HG02840 (cell line): ENCODE data around the gene SEMA3A.
"Not testable (repeated sequence)": the region's sequence is repeated elsewhere in the genome, so short reads cannot be mapped to it uniquely, and the experiment has no call there.

ENCODE experiments used
- ATAC-seq: cut with Tn5 transposase; IDR thresholded peaks from one replicate; pipeline ENCODE4 v1.9.1; 2021; ENCODE audit warnings: mild to moderate bottlenecking, moderate library complexity, moderate number of reproducible peaks; ENCODE audit not compliant: unreplicated experiment, low FRiP score

SEMA3A gene

DNA sequence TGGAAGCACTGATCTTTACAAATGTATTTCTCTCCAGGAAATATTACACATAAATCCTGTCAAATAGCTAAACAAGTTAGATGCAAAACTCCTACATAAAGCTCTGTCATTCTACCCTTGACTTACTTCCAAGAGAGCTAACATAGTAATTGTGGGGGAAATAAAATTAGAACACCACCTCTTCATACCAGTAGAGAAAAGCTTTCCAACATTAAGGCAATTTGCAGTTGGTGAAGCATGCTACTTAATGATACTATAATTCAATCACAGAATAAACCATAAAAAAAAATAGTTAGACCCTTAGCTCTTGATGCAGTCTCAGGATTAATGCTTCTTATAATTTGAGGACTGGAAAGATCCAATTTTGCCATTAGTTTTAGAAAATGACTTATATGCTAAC, 35.2 kb downstream of the SEMA3A start:
- ATAC-seq = no peak

DNA sequence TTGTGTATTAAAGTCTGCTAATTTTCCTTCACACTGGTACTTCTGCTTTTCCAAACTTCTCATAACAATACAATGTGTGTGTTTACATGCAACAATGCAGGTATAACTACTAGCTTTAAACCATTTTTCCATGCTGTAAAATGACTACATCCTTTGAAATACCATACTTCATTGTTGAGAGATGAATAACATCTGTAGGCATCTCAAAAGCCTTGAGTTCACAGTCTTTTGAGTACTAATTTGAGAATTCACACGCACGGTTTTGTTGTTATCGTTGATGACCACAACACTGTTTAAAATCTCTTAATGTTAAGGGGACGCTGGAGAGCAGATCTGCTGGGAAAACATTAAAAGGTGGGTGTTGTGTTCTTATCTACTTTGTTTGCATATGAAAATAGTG, 37.4 kb downstream of the SEMA3A start:
- ATAC-seq = no peak

DNA sequence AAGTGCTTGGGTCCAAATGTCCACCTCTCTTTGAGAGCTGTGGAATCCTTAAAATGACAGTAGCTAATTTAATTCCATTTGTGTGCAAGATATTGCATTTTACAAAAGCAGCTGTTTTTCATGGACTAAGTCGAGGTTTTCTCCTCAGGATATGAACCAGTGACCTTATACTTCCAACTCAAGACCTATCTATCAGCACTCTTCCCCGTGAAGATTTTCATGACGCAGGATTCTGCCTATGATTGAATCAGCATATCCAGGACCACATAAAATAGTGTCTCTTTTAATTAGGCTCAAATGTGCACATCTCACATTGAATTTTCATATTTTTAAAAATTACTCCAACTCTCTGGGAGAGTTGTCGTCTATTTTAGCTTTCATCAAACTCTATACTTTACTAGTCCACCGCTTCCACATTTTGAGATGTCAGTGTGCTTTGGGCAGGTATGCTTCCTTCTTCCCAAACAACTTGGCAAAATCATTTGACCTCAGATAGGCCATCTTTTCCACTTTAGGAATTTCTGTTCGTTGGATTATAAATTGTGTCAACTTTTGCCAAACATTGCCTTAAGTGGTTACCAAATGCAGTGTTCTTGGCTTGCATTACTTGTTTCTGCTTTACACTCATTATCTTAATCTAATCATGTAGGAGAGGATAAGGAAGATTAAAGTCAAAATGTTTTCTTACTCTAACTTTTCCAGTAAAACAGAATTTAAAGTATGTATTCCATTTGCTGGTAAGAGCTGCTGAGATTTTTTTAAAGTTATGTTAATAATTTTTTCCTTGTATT, 39.4 kb downstream of the SEMA3A start:
- ATAC-seq = no peak

DNA sequence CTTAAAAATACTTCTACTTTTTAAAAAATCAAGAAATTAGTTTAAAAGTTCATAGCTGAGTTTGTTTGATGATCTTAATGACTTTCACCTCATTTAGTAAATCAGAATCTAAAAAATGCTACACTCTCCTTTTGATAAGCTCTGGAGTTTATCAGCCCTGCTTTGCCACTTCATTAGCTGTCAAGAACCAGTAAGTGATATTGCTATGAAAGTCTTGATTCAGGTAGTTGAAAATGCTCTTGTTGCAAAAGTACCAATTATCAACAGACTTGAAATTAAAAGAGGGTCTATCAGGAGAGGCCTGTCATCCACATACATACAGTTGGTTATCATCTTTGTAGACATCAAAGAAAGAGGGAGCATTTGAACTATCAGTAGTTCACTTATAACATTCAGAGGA, 41.6 kb downstream of the SEMA3A start:
- no peak for ATAC-seq

DNA sequence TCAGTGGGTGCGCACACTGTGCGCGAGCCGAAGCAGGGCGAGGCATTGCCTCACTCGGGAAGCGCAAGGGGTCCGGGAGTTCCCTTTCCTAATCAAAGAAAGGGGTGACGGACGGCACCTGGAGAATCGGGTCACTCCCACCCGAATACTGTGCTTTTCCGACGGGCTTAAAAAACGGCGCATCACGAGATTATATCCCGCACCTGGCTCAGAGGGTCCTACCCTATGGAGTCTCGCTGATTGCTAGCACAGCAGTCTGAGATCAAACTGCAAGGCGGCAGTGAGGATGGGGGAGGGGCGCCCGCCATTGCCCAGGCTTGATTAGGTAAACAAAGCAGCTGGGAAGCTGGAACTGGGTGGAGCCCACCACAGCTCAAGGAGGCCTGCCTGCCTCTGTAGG, 44.2 kb downstream of the SEMA3A start:
- ATAC-seq = not testable (repeated sequence)

DNA sequence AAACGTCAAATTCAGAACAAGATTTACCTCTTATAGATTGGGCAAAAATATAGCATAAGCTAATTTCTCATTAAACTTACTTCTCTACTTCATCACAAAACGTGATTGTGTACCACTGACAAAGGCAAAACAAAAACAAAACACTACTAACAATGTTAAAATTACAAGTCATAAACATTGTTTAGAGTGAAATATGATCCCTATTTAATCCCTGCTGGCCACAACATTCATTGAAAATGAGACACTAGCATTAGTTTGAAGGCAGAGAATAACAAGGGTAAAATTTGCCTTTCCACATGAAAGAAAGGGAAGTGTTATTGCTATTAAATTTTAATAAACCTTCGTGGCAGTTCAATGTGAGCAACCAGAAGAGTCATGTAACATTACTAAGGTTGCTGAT, 45.0 kb downstream of the SEMA3A start:
- ATAC-seq = no peak

DNA sequence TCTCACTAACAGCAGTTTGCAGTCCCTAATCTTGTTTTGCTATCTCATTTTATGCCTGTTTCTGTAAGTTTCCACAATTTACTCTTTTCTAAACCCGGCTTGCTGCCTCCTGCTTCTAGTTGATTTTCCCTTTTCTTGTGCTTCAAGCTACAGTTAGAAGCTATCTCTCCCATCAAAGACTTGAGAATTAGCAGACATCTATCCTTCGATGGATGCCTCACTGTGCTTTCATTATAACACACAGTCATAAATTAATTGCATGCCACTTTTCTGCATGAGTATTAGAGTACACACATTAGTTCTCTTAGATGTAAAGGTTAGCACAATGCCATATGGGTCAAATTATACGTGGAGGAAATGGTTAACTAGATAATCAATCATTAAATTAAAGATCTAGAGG, 48.7 kb downstream of the SEMA3A start:
- no peak for ATAC-seq

DNA sequence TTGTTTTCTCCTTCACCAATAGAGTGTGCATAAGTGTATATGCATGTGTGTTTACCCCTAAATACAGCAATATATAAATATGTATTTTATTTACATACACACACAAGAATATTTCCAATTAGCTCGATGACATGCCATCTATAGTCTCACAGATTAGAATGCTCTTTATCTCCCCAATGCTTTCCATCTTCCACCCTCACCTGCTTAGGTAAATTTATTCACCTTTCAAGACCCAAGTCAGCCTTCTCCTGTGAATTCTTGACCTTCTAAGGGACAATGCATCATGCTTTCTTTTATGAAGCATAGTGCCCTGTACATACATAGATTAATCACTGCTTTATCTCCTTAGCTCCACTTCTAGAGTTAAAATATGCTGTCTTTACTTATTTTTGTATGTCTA, 49.7 kb downstream of the SEMA3A start:
- ATAC-seq = no peak

DNA sequence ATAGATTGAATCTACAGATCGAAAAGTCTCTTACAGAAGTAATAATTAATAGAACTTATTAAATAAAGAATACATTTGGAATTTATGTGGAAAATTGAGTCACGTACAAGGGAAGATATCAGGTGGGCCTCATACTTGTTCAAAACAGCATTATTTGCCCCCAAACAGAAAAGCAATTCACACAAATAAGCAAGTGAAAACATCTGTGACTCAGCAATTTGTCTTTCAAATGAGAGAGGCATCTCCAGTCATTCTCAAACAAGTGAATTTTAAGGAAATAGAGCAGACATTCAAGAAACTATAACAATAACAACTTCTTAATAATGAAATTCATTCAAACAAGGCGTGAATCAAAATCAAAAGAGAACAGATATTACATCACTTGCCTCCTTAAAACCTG, 50.1 kb downstream of the SEMA3A start:
- no peak for ATAC-seq

DNA sequence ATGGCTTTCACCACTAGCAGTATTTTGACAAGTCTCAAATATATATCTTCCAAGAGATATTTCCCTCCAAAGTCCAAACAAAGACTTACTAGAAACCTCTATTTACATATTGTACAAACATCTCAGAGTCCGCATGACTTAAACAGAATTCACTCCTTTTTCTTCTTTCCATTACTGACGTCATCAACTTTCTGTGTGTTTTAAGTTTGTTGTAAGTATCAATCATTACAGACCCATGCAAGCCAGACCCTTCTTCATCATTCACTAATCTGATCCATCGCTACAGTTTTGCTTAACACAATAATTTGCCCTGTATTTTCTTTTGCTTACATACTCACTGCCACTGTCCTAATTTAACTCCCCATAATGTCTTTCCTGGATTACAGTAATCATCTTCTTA, 51.9 kb downstream of the SEMA3A start:
- ATAC-seq = no peak

DNA sequence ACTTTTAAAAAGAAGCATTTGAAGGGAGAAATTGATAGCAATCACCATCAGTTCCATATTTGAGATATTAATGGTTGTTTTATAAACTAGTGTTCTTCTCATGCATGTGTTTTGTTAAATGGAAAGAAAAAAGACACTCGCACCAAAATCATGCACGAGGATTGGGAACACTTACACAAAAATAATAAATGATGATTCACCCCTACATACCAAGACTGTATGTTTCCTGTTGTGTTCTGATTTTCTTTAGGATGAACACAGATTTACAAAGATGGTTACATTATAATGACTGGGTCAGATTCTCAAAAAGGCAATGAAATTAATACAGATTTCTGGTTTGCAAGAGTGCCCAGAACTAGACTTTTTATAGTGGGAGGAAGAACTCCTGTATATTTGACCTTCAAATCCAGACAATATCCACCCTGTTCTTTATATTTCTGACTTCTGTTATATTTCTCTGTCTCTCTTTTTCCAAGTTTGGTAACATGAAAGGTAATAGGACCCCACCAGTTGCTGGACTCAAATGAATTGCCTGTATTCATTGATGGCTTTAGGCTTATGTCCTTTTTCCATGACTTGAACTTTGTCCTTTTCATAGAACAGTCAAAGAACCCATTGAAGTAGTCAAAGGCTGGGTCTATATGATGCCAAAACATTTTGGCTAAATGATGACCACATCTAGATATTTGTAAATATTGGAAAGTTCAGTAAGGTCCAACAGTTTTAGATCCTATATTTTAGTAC, 54.4 kb downstream of the SEMA3A start:
- no peak for ATAC-seq

DNA sequence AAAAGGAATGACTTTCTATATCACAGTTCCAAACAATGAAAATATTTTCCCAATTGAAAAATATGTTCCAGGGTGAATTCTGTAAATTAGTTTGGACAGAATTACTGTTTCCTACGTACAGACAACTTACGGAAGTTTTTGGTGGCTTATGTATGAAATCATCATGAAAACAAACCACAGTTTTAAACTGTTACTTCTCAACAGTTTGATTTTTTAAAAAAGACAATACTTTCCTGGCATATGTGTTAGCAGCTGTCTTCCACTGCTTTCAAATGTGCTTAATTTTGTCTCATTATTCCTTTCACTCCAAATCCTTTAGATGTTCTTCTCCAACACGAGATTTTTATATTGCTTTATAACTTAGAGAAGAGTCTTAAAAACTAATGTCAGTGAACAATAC, 56.2 kb downstream of the SEMA3A start:
- ATAC-seq = no peak

DNA sequence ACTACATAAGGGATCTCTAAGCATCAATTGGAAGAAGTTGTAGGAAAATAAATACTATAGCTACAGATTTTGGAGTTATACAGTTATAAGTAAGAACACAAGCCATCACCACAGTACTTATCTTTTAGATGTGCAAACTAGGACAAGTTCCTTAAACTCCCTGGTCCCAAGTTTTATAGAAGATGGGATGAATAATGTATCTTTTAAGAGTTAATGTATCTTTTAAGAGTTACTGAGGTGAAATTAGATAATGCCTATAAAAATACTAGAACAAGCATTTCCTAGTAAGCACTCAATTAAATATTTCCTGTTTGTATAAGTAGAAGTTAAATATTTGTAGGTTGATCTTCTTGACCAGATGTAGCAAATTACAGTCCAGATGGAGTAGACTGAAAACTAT, 56.8 kb downstream of the SEMA3A start:
- ATAC-seq = no peak

DNA sequence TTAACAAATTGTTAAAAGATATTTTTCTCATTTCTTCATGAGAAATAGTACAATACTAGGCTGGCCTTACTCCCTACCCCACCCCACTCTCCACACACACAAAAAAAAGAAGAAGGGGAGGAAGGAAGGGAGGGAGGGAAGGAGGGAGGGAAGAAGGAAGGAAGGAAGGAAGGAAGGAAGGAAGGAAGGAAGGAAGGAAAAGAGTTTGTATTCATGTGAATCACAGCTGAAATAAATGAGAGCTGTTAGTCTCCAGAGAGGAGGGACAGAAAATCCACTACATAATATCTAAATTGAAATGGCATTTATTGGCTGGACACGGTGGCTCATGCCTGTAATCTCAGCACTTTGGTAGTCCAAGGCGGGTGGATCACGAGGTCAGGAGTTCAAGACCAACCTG, 57.8 kb downstream of the SEMA3A start:
- ATAC-seq = no peak

DNA sequence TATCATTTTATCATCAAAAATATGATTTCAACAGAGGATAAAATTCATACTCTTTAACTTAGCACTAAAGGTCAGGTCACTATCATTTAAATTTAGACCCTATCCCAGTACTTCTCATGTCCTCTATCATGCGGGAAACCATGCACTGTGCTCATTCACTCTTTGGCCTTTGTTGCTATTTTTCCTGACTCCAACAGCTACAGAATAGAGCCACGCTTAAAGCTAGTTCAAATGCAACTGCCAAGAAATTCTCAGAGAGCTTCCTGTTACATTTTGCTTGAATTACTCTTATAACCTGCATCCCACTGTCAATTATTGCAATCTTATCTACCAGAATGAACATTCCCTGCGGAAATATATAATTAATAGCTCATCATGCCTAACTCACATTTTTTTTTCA, 58.3 kb downstream of the SEMA3A start:
- ATAC-seq = no peak

DNA sequence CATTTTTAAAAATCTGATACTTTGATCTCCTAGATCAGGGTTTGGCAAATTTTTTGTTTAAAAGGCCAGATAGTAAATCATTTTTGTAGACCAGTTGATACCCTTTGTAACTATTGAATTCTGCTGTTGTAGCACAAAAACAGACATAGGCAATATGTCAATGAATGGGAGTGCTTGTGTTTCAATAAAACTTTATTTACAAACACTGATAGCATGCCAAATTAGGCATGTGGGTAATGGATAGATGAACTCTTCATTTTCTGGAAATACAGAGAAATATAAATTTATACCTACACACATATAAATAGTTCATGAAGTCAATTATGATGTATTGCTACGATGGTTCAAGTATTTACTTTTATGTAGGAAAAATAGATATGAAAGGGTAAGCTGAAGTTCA, 60.4 kb downstream of the SEMA3A start:
- ATAC-seq = no peak

DNA sequence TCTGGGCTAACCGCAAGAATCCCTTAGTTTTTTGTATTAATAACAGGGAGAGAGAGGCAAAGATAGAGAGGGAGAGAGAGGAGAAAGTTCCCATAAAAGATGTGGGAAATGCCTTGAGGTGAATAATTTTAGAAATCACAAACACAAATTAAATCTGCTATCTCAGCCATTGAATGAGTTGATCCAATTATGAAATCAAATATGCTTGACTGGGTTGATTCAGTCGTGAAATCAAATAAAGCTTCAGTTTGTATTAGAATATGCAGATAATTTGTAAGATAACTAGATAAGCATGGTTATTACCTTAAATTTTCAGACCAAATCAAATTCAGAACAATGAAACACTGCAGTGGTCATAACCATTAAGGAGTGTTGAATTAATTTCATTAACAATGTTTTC, 68.9 kb downstream of the SEMA3A start:
- ATAC-seq = no peak

DNA sequence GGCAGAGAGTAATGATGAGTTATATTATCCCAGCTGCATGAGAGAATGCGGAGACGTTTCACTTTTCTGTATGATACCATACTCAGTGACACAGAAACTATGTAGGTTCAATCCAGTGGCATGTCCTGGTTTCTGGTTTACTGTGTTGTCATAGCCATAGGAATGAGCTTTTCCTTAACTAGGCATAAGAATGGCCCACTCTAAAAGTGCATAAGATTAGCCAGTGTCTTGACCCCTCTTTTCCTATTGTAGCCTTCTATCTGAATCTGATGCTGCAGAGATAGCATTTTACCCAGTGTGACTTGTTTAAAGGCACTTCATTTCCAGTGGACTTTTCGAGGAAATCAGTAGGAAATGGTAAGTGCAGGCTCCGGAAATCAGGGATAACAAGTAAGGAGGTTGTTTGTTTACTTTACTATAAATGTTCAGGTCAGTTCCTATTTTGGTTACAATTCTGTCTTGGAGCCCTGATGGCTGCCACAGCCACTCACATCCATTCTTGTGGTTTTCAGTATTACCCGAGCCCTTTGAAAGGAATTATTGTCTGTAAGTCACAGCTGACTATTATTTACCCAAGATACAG, 70.5 kb downstream of the SEMA3A start:
- ATAC-seq = no peak

DNA sequence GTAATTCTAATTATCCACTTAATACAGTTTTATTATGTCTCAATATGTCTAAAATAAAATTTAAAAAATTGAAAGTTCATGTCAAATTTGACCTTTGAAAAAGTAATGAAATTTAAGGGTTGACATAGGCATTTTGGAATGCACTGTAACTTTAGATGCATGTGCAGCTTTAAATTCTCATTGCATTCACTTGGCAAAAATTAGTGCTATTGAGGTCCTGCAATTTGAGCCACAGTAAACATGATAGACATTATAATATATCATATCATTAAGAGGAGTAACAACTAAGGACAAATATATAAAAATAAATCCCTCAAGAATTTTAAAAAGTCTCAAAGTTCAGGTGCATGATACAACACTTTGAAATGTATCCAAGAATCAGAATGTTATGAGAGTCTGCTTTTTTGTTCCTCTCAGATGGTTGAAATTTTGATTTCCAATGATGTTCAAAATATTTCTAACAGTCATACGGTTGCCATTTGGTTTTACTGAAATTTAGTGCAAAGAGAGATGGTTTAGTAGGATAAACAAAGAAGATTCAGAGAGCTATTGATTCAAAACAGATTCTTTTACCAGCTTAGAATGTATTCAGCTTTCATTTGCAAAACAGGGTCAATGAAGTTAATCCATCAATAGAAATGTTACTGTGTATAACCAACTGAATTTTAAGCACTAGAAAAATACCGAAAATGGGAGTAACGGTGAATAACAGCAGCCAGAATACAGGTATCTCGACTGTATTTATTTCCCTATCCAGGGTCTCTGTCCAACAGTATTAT, 71.8 kb downstream of the SEMA3A start:
- ATAC-seq = no peak

DNA sequence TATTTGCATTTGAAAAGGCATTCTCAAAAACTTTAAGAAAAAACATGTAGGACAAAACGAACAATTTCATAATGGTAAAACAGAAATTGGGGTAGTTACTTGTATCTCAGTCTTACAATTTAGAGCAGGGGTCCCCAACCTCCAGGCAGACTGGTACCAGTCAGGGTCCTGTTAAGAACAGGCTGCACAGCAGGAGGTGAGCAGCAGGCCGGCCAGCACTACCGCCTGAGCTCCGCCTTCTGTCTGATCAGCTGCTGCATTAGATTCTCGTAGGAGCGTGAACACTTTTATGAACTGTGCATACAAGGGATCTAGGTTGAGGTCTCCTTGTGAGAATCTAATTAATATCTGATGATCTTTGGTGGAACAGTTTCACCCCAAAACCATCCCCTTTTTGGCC, 77.3 kb downstream of the SEMA3A start:
- ATAC-seq = no peak
